Measurements from ENCODE around the gene CD164.
"Not testable (repeated sequence)": the region's sequence is repeated elsewhere in the genome, so short reads cannot be mapped to it uniquely, and the experiment has no call there.

The CD164 gene

DNA sequence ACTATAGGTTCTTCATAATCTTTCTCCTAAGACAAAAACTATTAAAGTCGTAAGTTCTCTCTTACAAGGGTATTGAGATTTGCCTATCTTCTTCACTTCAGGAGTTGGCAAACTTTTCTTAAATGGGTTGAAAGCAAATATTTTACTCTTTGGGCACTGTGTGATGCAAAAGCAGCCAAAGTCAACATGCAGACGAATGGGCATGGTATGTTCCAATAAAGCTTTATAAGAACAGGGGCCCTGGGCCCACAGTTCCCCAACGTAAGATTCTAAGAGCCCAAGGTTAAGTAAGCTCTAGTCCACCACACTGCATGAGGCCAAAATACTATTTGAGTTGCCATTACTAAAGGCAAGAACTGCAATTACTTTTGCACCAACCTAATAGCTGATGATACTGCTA lies 11.5 kb downstream of the CD164 start:
- TF ChIP-seq, protein P1, sequence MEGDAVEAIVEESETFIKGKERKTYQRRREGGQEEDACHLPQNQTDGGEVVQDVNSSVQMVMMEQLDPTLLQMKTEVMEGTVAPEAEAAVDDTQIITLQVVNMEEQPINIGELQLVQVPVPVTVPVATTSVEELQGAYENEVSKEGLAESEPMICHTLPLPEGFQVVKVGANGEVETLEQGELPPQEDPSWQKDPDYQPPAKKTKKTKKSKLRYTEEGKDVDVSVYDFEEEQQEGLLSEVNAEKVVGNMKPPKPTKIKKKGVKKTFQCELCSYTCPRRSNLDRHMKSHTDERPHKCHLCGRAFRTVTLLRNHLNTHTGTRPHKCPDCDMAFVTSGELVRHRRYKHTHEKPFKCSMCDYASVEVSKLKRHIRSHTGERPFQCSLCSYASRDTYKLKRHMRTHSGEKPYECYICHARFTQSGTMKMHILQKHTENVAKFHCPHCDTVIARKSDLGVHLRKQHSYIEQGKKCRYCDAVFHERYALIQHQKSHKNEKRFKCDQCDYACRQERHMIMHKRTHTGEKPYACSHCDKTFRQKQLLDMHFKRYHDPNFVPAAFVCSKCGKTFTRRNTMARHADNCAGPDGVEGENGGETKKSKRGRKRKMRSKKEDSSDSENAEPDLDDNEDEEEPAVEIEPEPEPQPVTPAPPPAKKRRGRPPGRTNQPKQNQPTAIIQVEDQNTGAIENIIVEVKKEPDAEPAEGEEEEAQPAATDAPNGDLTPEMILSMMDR (IDR thresholded peaks at IDR 0.05; ENCODE audit: low read depth, low read length) = no peak
- H3K4me3 ChIP-seq (ENCODE audit: low read depth, low read length) = no peak overlapping the region
- in situ Hi-C loops (cut with HindIII; ENCODE audit: low sequenced_read_pairs) = no loop called here

DNA sequence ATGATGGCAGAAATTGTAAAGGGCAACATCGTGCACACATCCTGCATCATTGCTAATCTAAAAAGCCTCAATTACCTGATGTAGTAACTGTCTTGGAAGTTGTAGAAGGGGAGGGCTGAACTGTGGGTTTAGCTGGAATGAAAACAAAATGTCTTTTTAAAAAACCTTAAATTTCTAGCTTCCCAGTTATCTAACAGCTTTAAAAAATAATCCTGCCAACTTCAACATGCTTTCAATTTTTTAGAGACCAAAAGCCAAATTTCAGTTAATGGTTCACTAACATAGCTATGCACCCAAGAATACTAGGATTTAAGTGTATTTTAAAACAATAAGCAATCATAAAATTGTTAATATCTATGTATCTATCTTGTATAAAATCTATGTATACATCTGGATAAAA lies 11.9 kb downstream of the CD164 start:
- in situ Hi-C loops (cut with HindIII; ENCODE audit: low sequenced_read_pairs) = no loop called here

More for the DNA sequence above, 11.5 kb downstream of the CD164 start:
- DNase-seq (ENCODE audit: low read depth, low spot score) = no peak

DNA sequence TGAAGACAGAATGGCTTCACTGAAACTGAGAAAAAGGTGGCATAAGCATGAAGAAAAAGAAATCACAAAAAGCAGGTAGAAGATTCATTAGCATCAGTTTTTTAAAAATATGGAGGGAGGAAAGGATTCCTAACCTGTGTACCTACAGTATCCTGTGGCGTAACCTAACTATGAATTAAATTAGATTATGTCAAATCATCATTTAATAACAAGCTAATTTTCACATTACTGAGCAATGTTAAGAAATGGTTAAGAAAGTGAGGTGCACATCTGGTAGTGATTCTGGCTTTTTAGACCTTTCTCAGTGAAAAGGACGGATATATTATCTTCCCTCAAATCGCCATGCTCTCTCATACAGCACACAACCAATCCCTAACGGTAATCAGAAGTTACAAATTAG lies 12.5 kb downstream of the CD164 start:
- H3K4me3 ChIP-seq (ENCODE audit: low read depth, low read length) = no peak overlapping the region
- no peak for DNase-seq (ENCODE audit: low read depth, low spot score)
- TF ChIP-seq, protein P1 (IDR thresholded peaks at IDR 0.05; ENCODE audit: low read depth, low read length) = no peak
- in situ Hi-C loops (cut with HindIII; ENCODE audit: low sequenced_read_pairs) = no loop called here

More for the DNA sequence above, 11.9 kb downstream of the CD164 start:
- TF ChIP-seq, protein P1 (IDR thresholded peaks at IDR 0.05; ENCODE audit: low read depth, low read length) = no peak
- no peak for DNase-seq (ENCODE audit: low read depth, low spot score)
- no peak overlapping the region for H3K4me3 ChIP-seq (ENCODE audit: low read depth, low read length)

DNA sequence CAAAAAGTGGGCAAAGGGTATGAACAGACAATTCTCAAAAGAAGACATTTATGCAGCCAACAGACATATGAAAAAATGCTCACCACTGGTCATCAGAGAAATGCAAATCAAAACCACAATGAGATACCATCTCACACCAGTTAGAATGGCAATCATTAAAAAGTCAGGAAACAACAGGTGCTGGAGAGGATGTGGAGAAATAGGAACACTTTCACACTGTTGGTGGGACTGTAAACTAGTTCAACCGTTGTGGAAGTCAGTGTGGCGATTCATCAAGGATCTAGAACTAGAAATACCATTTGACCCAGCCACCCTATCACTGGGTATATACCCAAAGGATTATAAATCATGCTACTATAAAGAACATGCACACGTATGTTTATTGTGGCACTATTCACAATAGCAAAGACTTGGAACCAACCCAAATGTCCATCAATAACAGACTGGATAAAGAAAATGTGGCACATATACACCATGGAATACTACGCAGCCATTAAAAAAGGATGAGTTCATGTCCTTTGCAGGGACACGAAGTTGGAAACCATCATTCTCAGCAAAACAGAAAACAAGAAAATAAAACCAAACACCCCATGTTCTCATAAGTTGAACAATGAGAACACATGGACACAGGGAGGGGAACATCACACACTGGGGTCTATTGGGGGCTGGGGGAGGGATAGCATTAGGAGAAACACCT lies 17.7 kb downstream of the CD164 start:
- in situ Hi-C loops (cut with HindIII; ENCODE audit: low sequenced_read_pairs); DNase-seq (ENCODE audit: low read depth, low spot score); H3K4me3 ChIP-seq (ENCODE audit: low read depth, low read length): not testable (repeated sequence)

DNA sequence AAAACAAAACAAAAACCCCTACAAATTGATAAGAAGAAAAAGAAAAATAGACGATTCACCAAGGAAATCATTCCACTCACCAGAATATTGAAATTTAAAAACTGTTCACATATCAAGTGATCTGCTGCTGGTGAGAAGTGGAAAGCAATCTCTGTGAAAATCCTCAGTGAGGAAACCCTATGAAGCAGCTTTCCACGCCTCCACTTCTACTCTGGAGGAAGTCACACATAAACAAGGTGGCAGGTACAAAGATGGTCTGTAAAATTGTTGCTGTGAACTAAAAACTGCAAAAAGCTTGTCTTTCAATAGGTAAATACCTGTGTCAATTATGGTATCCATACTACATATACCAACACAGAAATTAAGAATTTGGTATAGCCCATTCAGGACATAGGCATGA lies 18.5 kb downstream of the CD164 start:
- TF ChIP-seq, protein P1 (IDR thresholded peaks at IDR 0.05; ENCODE audit: low read depth, low read length) = no peak
- in situ Hi-C loops (cut with HindIII; ENCODE audit: low sequenced_read_pairs) = no loop called here
- no peak for DNase-seq (ENCODE audit: low read depth, low spot score)
- H3K4me3 ChIP-seq (ENCODE audit: low read depth, low read length) = no peak overlapping the region

DNA sequence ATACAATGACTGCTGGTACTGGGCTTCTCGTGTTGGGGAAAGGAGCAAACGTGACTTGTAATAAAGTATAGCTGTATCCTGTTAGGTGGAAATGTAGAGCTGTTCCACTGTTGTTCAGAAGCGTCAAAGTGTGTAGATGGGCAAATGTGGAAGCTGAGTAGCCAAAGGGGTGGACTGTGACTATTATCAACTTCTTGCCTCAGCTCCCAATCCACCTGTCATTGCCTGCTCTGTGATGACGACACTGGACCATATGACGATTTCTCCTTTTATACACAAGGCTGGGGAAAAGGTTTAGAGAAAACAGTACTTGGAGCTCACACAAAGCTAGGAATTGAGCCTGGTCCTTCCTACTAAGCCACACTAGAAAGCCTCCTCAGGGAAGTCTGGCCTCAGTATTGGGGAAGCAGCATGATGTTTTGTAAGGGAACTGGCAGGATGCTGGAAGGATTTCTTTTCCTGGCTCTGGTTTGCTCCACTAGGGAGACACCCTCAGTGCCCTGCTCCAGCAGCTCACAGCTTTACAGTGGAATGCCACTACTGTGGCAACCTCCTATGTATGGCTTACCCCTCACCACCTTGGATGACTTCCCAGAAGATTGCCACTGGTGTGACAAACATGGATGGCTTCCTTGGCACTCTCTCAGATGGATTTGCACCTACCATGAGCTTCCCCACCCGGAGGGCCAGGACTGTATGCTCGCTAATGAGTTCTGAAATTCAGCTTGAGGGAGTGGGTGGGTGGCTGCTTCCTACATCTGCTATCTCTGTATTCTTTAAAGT lies 20.0 kb downstream of the CD164 start:
- in situ Hi-C loops (cut with HindIII; ENCODE audit: low sequenced_read_pairs) = no loop called here
- DNase-seq (ENCODE audit: low read depth, low spot score) = no peak
- TF ChIP-seq, protein P1 (IDR thresholded peaks at IDR 0.05; ENCODE audit: low read depth, low read length) = no peak
- no peak overlapping the region for H3K4me3 ChIP-seq (ENCODE audit: low read depth, low read length)

DNA sequence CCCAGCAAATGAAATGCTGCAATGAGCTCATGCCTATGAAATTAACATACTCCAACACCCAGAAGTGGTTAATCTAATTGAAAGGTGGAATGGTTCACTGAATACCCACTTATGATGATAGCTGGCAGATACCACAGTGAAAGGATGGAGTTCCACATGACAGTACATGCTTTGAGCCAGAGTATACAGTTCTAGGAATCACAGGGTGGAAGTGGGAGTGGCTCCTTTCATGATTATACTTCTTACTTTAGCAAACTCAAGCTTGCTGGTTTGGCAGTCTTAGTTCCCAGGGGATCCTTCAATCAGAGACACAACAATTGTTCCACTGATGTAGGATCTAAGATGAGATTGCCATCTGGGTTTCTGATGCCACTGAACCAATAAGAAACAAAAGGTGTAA lies 21.5 kb downstream of the CD164 start:
- no peak overlapping the region for H3K4me3 ChIP-seq (ENCODE audit: low read depth, low read length)
- DNase-seq (ENCODE audit: low read depth, low spot score) = no peak
- in situ Hi-C loops (cut with HindIII; ENCODE audit: low sequenced_read_pairs) = no loop called here
- TF ChIP-seq, protein P1 (IDR thresholded peaks at IDR 0.05; ENCODE audit: low read depth, low read length) = no peak

Measured in astrocyte of the spinal cord (primary cell).